K562 (cell line): ENCODE results near the gene CASD1. TPM values are rescaled to one million over a fixed set of nuclear protein-coding genes. Genes with fewer than 3 reads are reported as not detected.

ENCODE experiments used
- ATAC-seq: fragments of 200-7000 bp; cut with Tn5 transposase; 3 replicates; pipeline ENCODE4 v1.9.1; 2020; ENCODE audit warnings: moderate library complexity
- BruUV-seq: library from RNA; stranded (reverse); fragments of 400-500 nt; replicated peaks from 2 replicates; lab custom pipeline; 2021; lab: Mats Ljungman, UMichigan
- CTCF ChIA-PET: fragments of 300-600 bp; formaldehyde crosslinking; extraction: SDS; loops from one replicate; lab custom pipeline; 2021; ENCODE audit warnings: low intra/inter-chr PET ratio; lab: Yijun Ruan, JAX
- POLR2A ChIA-PET: fragments of 300-600, 350-650 bp; sonication (Branson Sonifier 250); formaldehyde crosslinking; extraction: SDS; loops from one replicate; lab custom pipeline; 2021; ENCODE audit warnings: antibody characterized with exemption, inconsistent platforms; lab: Yijun Ruan, JAX
- DNase-seq, 4 experiments: peaks; one replicate each; pipeline versions ENCODE4 v3.0.0 to v3.0.0-alpha.2; 2011 to 2018; ENCODE audit warnings: low spot score in 3 of 4, mixed read lengths in 3 of 4; ENCODE audit errors: extremely low read depth in 1 of 4
- FAIRE-seq: peaks from 2 replicates; lab custom pipeline; 2011; peaks lifted over from hg19 to GRCh38; lab: Jason Lieb, UNC
- H2AFZ ChIP-seq: 2 replicates; pipeline ENCODE4 v1.6.0; 2011; ENCODE audit warnings: low read depth, low read length, control low read depth, inconsistent platforms
- H3K27ac ChIP-seq: fragments of 200-600 bp; 3 replicates; pipeline ENCODE4 v1.8.0; 2011; ENCODE audit warnings: low read depth, mild to moderate bottlenecking, control low read depth, inconsistent platforms, low read length, moderate library complexity, mixed read lengths; ENCODE audit errors: extremely low read depth
- H3K27me3 ChIP-seq, 2 experiments: fragments of 300-600 bp in 1 of 2; 2 replicates in 1 of 2; 3 replicates in 1 of 2; pipeline versions ENCODE4 v1.6.0 to v1.8.0; 2011; ENCODE audit warnings: inconsistent platforms in 2 of 2, low read length in 2 of 2, mild to moderate bottlenecking in 1 of 2, mixed read lengths in 1 of 2, moderate library complexity in 1 of 2; ENCODE audit not compliant: control insufficient read depth in 2 of 2, insufficient read depth in 2 of 2
- H3K36me3 ChIP-seq: fragments of 300-600 bp; 3 replicates; pipeline ENCODE4 v1.8.0; 2011; ENCODE audit warnings: mild to moderate bottlenecking, low read length, inconsistent platforms; ENCODE audit not compliant: control insufficient read depth, insufficient read depth
- H3K4me1 ChIP-seq, 2 experiments: fragments of 200-600 bp in 1 of 2; replicated peaks in 1 of 2; 2 replicates in 1 of 2; 3 replicates in 1 of 2; pipeline versions ENCODE4 v1.5.1 to v1.8.0; 2011; ENCODE audit warnings: inconsistent platforms in 2 of 2, low read length in 2 of 2, mild to moderate bottlenecking in 1 of 2, mixed read lengths in 1 of 2, moderate library complexity in 1 of 2; ENCODE audit not compliant: control insufficient read depth in 2 of 2, insufficient read depth in 2 of 2
- H3K4me2 ChIP-seq: 2 replicates; pipeline ENCODE4 v1.6.1; 2011; ENCODE audit warnings: low read length, control low read depth, inconsistent platforms, mixed read lengths; ENCODE audit not compliant: insufficient read depth
- H3K4me3 ChIP-seq: fragments of 200-600 bp; sonication (generic), shearing (Covaris generic); 2 replicates; pipeline ENCODE4 v1.5.1; 2016; ENCODE audit warnings: control low read depth, inconsistent platforms
- H3K79me2 ChIP-seq: fragments of 200-600 bp; 3 replicates; pipeline ENCODE4 v1.8.0; 2011; ENCODE audit warnings: low read length, inconsistent platforms; ENCODE audit not compliant: control insufficient read depth, insufficient read depth
- H3K9ac ChIP-seq, 2 experiments: 2 replicates each; pipeline versions ENCODE4 v1.6.0 to v1.6.1; 2011; ENCODE audit warnings: low read depth in 2 of 2, low read length in 2 of 2, control low read depth in 1 of 2, inconsistent platforms in 1 of 2, mild to moderate bottlenecking in 1 of 2, mixed read lengths in 1 of 2; ENCODE audit not compliant: insufficient read depth in 1 of 2
- H3K9me1 ChIP-seq: one replicate; pipeline ENCODE4 v1.6.0; 2011; ENCODE audit warnings: inconsistent platforms, mild to moderate bottlenecking, low read length, moderate library complexity; ENCODE audit not compliant: control insufficient read depth, insufficient read depth
- H3K9me3 ChIP-seq: replicated peaks from 2 replicates; pipeline ENCODE4 v1.5.1; 2011; ENCODE audit warnings: low read depth, low read length, inconsistent platforms; ENCODE audit not compliant: control insufficient read depth, insufficient read depth
- H4K20me1 ChIP-seq: replicated peaks from 2 replicates; pipeline ENCODE4 v1.6.1; 2011; ENCODE audit warnings: low read length, inconsistent platforms, mixed read lengths; ENCODE audit not compliant: control insufficient read depth, insufficient read depth
- CBX2 ChIP-seq: fragments of 200-600 bp; sonication (generic); IDR thresholded peaks from one replicate; pipeline ENCODE4 v1.6.1; 2012; ENCODE audit warnings: mild to moderate bottlenecking, low read length, inconsistent platforms; ENCODE audit not compliant: insufficient read depth, poor library complexity, severe bottlenecking
- DPF2 ChIP-seq: fragments of 450-650 bp; IDR thresholded peaks from 2 replicates; pipeline ENCODE4 v1.6.1; 2016
- EP300 ChIP-seq: IDR thresholded peaks from 2 replicates; pipeline ENCODE4 v1.6.1; 2012; ENCODE audit warnings: low read length, improper control_type of control experiment
- FOXJ2 ChIP-seq: fragments of 200-800 bp; sonication (Bioruptor generic); IDR thresholded peaks from 2 replicates; pipeline ENCODE4 v1.6.1; 2016; ENCODE audit warnings: missing genetic modification characterization, missing compliant biosample characterization
- GTF2A2 ChIP-seq: IDR thresholded peaks from 2 replicates; pipeline ENCODE4 v1.6.1; 2016; ENCODE audit warnings: mild to moderate bottlenecking, missing genetic modification characterization, missing compliant biosample characterization
- JUNB ChIP-seq: fragments of 450-650 bp; formaldehyde crosslinking; conservative IDR thresholded peaks from 2 replicates; pipeline ENCODE4 v1.4.0; 2020; ENCODE audit warnings: mild to moderate bottlenecking
- MTF1 ChIP-seq: fragments of 250-450 bp; sonication (Bioruptor Pico); IDR thresholded peaks from 2 replicates; pipeline ENCODE4 v1.9.0; 2021; ENCODE audit warnings: moderate library complexity, mild to moderate bottlenecking, inconsistent platforms, borderline replicate concordance
- PHF21A ChIP-seq: fragments of 450-650 bp; IDR thresholded peaks from 2 replicates; pipeline ENCODE4 v1.6.1; 2017; ENCODE audit warnings: low read depth, borderline replicate concordance
- POLR2AphosphoS2 ChIP-seq: IDR thresholded peaks from 2 replicates; pipeline ENCODE4 v1.6.1; 2012; ENCODE audit warnings: low read length, improper control_type of control experiment
- RAD21 ChIP-seq, 2 experiments: fragments of 250-450 bp in 1 of 2; fragments of 450-650 bp in 1 of 2; sonication (Bioruptor Pico) in 1 of 2; formaldehyde crosslinking in 1 of 2; IDR thresholded peaks in 1 of 2; conservative IDR thresholded peaks in 1 of 2; 2 replicates each; pipeline versions ENCODE4 v1.4.0 to v1.8.0; 2020 to 2022; ENCODE audit warnings: mild to moderate bottlenecking in 2 of 2, moderate library complexity in 1 of 2
- RNF2 ChIP-seq: sonication (generic); IDR thresholded peaks from 2 replicates; pipeline ENCODE4 v1.6.1; 2016
- SMARCA5 ChIP-seq: fragments of 450-650 bp; IDR thresholded peaks from 2 replicates; pipeline ENCODE4 v1.6.1; 2016
- TFAM ChIP-seq: fragments of 250-450 bp; sonication (Bioruptor Pico); conservative IDR thresholded peaks from 2 replicates; pipeline ENCODE4 v1.5.0; 2021; ENCODE audit warnings: mild to moderate bottlenecking, moderate library complexity
- ZC3H4 ChIP-seq: sonication (generic); formaldehyde crosslinking; IDR thresholded peaks from 2 replicates; pipeline ENCODE4 v1.9.0; 2021; ENCODE audit warnings: missing genetic modification reagents, borderline replicate concordance
- ZFP1 ChIP-seq: fragments of 450-650 bp; formaldehyde crosslinking; IDR thresholded peaks from 2 replicates; pipeline ENCODE4 v1.4.0; 2020; ENCODE audit warnings: mild to moderate bottlenecking, mixed read lengths
- ZFX ChIP-seq: sonication (generic); formaldehyde crosslinking; IDR thresholded peaks from 2 replicates; pipeline ENCODE4 v1.8.0; 2022; ENCODE audit warnings: mild to moderate bottlenecking, missing genetic modification reagents, moderate library complexity
- WGBS: fragments of 100-300 bp; shearing (Covaris generic); methylation state at CpG from one replicate; pipeline ENCODE4 v1.1.6; 2016; ENCODE audit warnings: low coverage, mixed read lengths; ENCODE audit not compliant: insufficient coverage; ENCODE audit errors: missing lambda C conversion rate; 5-methylcytosine and 5-hydroxymethylcytosine counted together
- in situ Hi-C: fragments of 300-500 bp; cut with MboI; formaldehyde crosslinking; loops from 4 replicates; pipeline ENCODE4 v1.15.0; 2018; ENCODE audit warnings: inconsistent platforms, mixed read lengths
- intact Hi-C: fragments of 100-400 bp; cut with micrococcal nuclease; formaldehyde crosslinking; loops from 2 replicates; pipeline ENCODE4 v1.14.2; 2022
- polyA plus RNA-seq, 8 experiments: library from polyadenylated mRNA; depleted of rRNA in 4 of 8; stranded (reverse) in 5 of 8; unstranded in 3 of 8; fragments of >200 nt; fragmentation: Nextera tagmentation in 2 of 8; fragmentation: Illumina TruSeq in 1 of 8; extraction: Ambion mirVana in 2 of 8; extraction: Trizol in 1 of 8; gene quantifications; 2 replicates each; pipeline versions ENCODE4 v1.2.1 to v1.2.3, GENCODE V29; 2011 to 2014; ENCODE audit warnings: inconsistent platforms in 1 of 8, missing spikeins in 1 of 8
- total RNA-seq, 7 experiments: library from RNA; depleted of rRNA in 6 of 7; stranded (reverse); fragments of >200 nt in 6 of 7; fragmentation: Illumina TruSeq in 2 of 7; extraction: Trizol in 2 of 7; gene quantifications; 2 replicates each; pipeline versions ENCODE4 v1.2.1 to v1.2.3, GENCODE V29; 2011 to 2021; ENCODE audit warnings: low replicate concordance in 1 of 7

Gene CASD1
- total and polyA plus RNA-seq, 9 of the 15 experiments (the other 6 are each of a cell fraction or from before 2014, with no cell fraction given), result 1.2 to 8.2 (median 4.8) TPM

- Histone ChIP-seq H3K36me3 (no peaks in the 10 kb centered on the region), H2AFZ (no peak overlapping the region), H3K27me3 (no peaks in the 10 kb centered on the region), H3K4me3 (no peak overlapping the region), H3K9me3 (no peaks in the 10 kb centered on the region), H3K4me2 (no peak overlapping the region), H4K20me1 (no peaks in the 10 kb centered on the region), H3K4me1 (no peaks in the 10 kb centered on the region), H3K79me2 (no peaks in the 10 kb centered on the region), H3K27ac (no peak overlapping the region), H3K9ac (no peak overlapping the region), H3K9me1 (no peaks in the 10 kb centered on the region)
- no peak for ATAC-seq
- intact Hi-C loops (no loop called here), in situ Hi-C loops (no loop called here)
- WGBS, result 2% methylated on average over 3 of the region's 3 CpGs
- no peak for FAIRE-seq
- POLR2A ChIA-PET, result no interaction called here
- CTCF ChIA-PET, result no interaction called here
- TF ChIP-seq EP300 (no peak), JUNB (no peak)
- BruUV-seq, result no TSS peak
- no peak for DNase-seq
Measured at GRCh38 chr7:94491410-94491809, 18.2 kb upstream of the CASD1 start.

GRCh38 chr7:94492601-94493000 lies 17.0 kb upstream of the CASD1 start:
- Histone ChIP-seq H4K20me1 (no peaks in the 10 kb centered on the region), H3K27me3 (peaks cover 0 to 7% of the 10 kb centered on the region in 2 experiments; a peak in 1 of 5 replicates), H3K36me3 (no peaks in the 10 kb centered on the region), H3K79me2 (no peaks in the 10 kb centered on the region), H3K4me2 (no peak overlapping the region), H3K9me3 (no peaks in the 10 kb centered on the region), H3K4me1 (no peaks in the 10 kb centered on the region), H3K27ac (no peak overlapping the region), H3K4me3 (no peak overlapping the region), H3K9ac (no peak overlapping the region), H2AFZ (no peak overlapping the region), H3K9me1 (no peaks in the 10 kb centered on the region)
- FAIRE-seq, result no peak
- 0% methylated on average over 2 of the region's 2 CpGs for WGBS
- TF ChIP-seq GTF2A2, result no peak
- no peak for TF ChIP-seq POLR2AphosphoS2
- no peak for TF ChIP-seq MTF1 (CRISPR knock-in tag)
- no peak for TF ChIP-seq ZFP1 (CRISPR knock-in tag)
- no peak for TF ChIP-seq DPF2
- no peak for TF ChIP-seq ZC3H4 (CRISPR knock-in tag)
- no peak for TF ChIP-seq FOXJ2 (tag)
- no peak for TF ChIP-seq RAD21 (CRISPR knock-in tag; conservative IDR thresholded peaks at IDR 0.05 in 1 of 2, IDR thresholded peaks at IDR 0.05 in 1 of 2)
- TF ChIP-seq SMARCA5, result no peak
- no peak for TF ChIP-seq TFAM
- TF ChIP-seq ZFX (CRISPR knock-in tag), result no peak
- no peak for TF ChIP-seq CBX2
- no peak for TF ChIP-seq RNF2
- TF ChIP-seq PHF21A, result no peak
- BruUV-seq, result no TSS peak
- ChIA-PET CTCF (no interaction called here), POLR2A (interaction anchor here (1.4 kb wide), 1 partner anchor 19 kb away, joined by 3 read pairs; no protein-coding TSS in a partner anchor)
- no peak for DNase-seq
- in situ Hi-C loops, result no loop called here
- no peak for ATAC-seq
- intact Hi-C loops, result no loop called here
